ENCODE measurements around the gene LSS. TPM values are rescaled to one million over a fixed set of nuclear protein-coding genes. Genes with fewer than 3 reads are reported as not detected.

LSS gene
- total and polyA plus RNA-seq, 2 of the 4 experiments (the other 2 are of a cell fraction) = 43.4 to 58.1 TPM

GRCh38 chr21:46202592-46203202 lies 25.9 kb downstream of the LSS start:
- in situ Hi-C loops (cut with MboI; ENCODE audit: low sequenced_read_pairs) = no loop called here
- H3K18ac ChIP-seq (ENCODE audit: low read depth, low read length) = no peak overlapping the region
- CTCF ChIA-PET = no interaction called here

More at GRCh38 chr21:46202592-46203202, 25.9 kb downstream of the LSS start:
- BruUV-seq (replicated peaks) = no TSS peak
- dilution Hi-C loops (cut with HindIII; ENCODE audit: low sequenced_read_pairs, unreplicated experiment) (no loop called here), intact Hi-C loops (cut with micrococcal nuclease) (no loop called here)
- no peaks in the 10 kb centered on the region for H3K9me3 ChIP-seq (ENCODE audit: control insufficient read depth, insufficient read depth, low read length)
- H3K4ac ChIP-seq (ENCODE audit: low read depth, low read length) = no peak overlapping the region
- 95% methylated on average over 4 of the region's 6 CpGs; no CpG with 5 or more reads in 1 of the 2 experiments for WGBS, 2 experiments (ENCODE audit: extremely low coverage in 2 of 2, insufficient read length in 1 of 2)
- H3K9me1 ChIP-seq (ENCODE audit: insufficient read depth, low read length) = no peaks in the 10 kb centered on the region; the same call in 1 of the 2 replicates
- H3K56ac ChIP-seq (ENCODE audit: extremely low read depth, insufficient read depth, low read length) = no peak overlapping the region
- H2BK120ac ChIP-seq (ENCODE audit: low read depth, low read length) = no peak overlapping the region
- H4K91ac ChIP-seq (ENCODE audit: insufficient read depth, low read depth, low read length) = no peak overlapping the region
- peaks cover 0 to 3% of the 10 kb centered on the region in 2 experiments; a peak in 1 of 4 replicates for H3K79me1 ChIP-seq (ENCODE audit: low read depth in 1 of 2, low read length in 2 of 2)
- ATAC-seq (ENCODE audit: low read depth) (no peak), DNase-seq (no peak)
- no peak overlapping the region for H3K23ac ChIP-seq (ENCODE audit: low read depth, low read length)
- H2AK5ac ChIP-seq (ENCODE audit: low read depth, low read length) = no peak overlapping the region
- no peaks in the 10 kb centered on the region for H3K4me1 ChIP-seq (ENCODE audit: control insufficient read depth, insufficient read depth, low read length)
- no peak overlapping the region for H2BK5ac ChIP-seq (ENCODE audit: low read depth, low read length, poor library complexity, severe bottlenecking)
- no peaks in the 10 kb centered on the region for H3K27me3 ChIP-seq (ENCODE audit: control insufficient read depth, insufficient read depth, low read length)
- H3K4me3 ChIP-seq (ENCODE audit: insufficient read depth, low read depth, low read length) = no peak overlapping the region
- POLR2A ChIA-PET (ENCODE audit: unreplicated experiment) = no interaction called here
- no peak overlapping the region for H3K27ac ChIP-seq (ENCODE audit: insufficient read depth, low read length)
- no peak overlapping the region for H4K8ac ChIP-seq (ENCODE audit: low read depth in 2 of 2, low read length in 2 of 2)
- no peak overlapping the region for H3K14ac ChIP-seq (replicated peaks; ENCODE audit: low read depth, low read length)
- no peak overlapping the region for H2BK20ac ChIP-seq (ENCODE audit: low read depth, low read length)
- H2BK15ac ChIP-seq (ENCODE audit: low read depth, low read length) = no peak overlapping the region
- no peak overlapping the region for H2AFZ ChIP-seq (replicated peaks; ENCODE audit: low read length, poor library complexity)
- no peak overlapping the region for H2AK9ac ChIP-seq (replicated peaks; ENCODE audit: low read depth, low read length, poor library complexity)
- no peak overlapping the region for H3K9ac ChIP-seq (ENCODE audit: low read depth, low read length)
- no peaks in the 10 kb centered on the region; the same call in 1 of the 2 replicates for H4K20me1 ChIP-seq (ENCODE audit: insufficient read depth, low read length)
- H3K4me2 ChIP-seq (ENCODE audit: low read depth, low read length) = no peak overlapping the region
- H3K36me3 ChIP-seq (ENCODE audit: control insufficient read depth, insufficient read depth, low read length) = peaks cover 35% of the 10 kb centered on the region
- H4K5ac ChIP-seq (ENCODE audit: low read depth, low read length) = no peak overlapping the region
- TF ChIP-seq RFX5 (IDR thresholded peaks at IDR 0.05; ENCODE audit: low read depth, low read length) (no peak), RAD21 (IDR thresholded peaks at IDR 0.05; ENCODE audit: low read length) (no peak), ELK1 (IDR thresholded peaks at IDR 0.05; ENCODE audit: borderline replicate concordance, low read depth, low read length) (no peak), SMC3 (IDR thresholded peaks at IDR 0.05; ENCODE audit: low read depth, low read length) (no peak), USF2 (IDR thresholded peaks at IDR 0.05; ENCODE audit: low read depth, low read length) (no peak), CTCF (conservative IDR thresholded peaks at IDR 0.05; ENCODE audit: low read depth, low read length) (no peak)
